ENCODE data around the gene CPN2.

The CPN2 gene

DNA sequence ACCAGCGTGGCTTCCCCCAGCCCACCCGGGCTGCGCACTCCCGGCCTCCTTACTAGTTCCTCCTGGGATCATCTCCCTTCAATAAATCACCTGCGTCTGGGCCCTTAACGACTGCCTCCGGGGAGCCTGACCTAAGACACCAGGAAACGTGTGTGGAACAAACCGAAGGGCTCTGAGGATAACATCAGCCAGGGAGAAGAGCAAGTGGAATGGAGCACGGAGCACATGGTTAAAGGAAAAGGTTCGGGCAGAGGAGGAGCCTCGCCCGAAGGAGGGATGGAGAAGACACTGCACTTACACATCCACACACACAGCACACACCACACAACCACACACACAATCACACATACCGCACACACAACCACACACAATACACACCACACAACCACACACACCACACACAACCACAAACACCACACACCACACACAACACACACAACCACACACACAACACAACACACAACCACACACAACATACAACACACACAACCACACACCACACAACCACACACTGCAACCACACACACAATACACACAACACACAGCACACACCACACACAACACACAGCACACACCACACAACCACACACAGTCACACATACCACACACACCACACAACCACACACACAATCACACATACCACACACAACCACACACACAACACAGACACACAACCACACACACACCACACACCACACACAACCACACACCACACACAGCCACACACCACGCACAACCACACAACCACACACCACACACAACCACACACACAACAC, 24.7 kb downstream of the CPN2 start:
- no peak for DNase-seq

DNA sequence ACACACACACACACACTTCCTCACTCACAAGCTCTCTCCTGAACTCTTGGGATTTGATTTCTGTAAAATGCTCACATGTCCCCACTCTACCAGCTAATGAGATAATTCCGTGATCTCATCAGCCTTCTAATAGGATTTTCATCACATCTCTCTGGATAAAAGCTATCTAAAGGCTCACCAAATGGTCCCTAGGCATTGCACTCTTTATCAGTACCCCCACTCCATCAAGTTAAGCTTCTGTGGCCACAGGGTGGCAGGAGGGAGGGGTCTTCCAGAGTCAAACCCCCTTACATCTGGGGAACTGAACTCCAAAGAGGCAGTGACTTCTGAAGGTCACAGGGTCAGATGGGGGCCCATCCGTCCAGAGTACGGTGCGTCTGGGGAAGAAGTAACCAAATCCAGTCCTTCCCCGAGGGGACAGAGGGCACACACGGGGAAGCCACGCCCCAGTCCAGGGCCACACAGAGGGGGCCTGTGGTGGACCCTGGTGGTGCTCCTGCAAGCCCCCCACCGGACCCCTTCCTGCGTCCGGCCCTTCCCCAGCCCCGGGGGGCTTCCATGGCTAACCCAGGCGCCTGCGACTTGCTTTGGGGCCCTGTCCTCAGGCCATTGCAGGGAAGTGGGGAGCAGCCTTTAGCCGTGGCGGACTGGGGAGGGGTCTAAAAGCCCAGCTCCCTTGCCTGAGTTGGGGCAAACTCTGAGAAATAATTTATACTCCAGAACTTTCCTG, 25.5 kb downstream of the CPN2 start:
- no peak for DNase-seq

DNA sequence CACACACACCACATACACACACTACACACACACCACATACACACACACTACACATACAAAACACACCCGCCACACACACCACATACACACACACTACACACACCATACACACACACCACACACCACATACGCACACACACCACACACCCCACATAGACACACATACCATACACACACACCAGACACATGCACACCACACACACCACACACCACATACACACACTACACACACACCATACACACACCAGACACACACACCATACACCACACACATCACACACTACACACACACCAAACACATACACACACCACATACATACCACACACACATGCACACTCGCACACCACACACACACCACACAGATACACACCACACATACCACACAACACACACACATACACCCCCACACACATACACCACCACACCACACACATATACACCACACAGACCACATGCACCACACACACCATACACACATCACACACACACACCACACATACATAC, 26.3 kb downstream of the CPN2 start:
- no peak for DNase-seq

DNA sequence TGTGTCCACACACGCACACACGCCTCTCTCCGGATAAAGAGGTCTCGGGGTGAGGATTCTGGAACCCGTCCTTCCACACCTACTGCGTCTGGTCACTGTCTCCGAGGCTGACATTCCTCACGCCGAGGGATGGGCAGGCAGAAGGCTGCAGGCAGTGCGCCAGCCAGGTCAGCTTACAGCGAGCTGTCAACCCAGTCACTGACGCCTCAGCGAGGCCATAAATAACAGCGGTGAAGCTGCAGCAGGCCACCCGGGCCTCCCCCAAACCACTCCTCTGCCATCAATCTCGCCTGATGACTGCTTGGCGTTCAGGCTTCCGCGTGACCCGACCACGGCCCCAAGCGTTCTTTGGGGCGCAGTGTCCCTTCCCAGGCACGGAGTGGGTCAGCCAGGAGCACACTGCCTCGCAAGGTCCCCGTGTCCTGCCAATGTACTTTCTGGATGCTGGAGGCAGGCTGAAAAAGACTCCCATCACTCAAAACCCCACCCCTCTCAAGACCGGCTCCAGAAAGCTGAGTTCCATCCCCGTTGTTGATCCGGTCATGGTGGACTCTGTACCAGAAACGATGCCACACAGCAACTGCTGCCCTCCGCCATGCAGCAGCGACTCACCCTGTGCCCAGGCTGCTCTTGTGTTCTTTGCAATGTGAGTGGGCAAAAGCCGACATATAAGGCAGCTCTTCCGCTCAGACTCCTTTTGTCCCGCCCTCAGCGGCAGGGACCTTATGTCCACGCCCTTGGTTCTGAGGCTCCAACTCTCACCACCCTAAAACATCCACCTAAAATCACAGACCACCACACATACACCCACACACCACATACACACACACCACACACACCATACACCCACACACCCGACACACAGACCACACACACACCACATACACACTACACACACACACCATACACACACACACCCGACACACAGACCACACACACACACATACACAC, 27.1 kb downstream of the CPN2 start:
- DNase-seq = peak; percentile 75

DNA sequence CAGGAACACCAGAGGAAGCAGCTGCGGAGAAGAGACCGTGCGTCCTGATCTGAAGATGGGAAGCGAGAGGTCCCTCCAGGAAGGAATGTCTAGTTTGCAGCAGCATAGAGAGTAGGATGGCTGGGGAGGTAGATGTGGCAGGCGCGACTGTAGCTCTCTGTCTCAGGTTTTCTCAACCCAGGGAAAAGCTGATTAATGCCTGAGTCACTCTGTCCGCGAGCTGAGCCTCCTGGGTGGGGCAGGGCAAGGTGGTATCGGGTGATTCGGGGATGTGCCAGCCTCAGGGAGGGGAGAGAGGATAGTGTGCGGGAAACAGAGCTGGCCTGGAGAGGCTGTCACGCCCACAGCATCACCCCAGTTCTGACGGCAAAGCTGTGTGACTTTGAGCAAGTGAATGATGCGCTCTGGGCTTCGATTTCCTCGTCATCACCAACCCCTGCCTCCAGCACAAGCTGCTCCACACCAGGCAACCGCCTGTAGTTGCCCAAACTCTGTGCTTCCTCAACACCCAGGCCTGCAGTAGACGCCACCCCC, 28.4 kb downstream of the CPN2 start:
- DNase-seq = no peak

DNA sequence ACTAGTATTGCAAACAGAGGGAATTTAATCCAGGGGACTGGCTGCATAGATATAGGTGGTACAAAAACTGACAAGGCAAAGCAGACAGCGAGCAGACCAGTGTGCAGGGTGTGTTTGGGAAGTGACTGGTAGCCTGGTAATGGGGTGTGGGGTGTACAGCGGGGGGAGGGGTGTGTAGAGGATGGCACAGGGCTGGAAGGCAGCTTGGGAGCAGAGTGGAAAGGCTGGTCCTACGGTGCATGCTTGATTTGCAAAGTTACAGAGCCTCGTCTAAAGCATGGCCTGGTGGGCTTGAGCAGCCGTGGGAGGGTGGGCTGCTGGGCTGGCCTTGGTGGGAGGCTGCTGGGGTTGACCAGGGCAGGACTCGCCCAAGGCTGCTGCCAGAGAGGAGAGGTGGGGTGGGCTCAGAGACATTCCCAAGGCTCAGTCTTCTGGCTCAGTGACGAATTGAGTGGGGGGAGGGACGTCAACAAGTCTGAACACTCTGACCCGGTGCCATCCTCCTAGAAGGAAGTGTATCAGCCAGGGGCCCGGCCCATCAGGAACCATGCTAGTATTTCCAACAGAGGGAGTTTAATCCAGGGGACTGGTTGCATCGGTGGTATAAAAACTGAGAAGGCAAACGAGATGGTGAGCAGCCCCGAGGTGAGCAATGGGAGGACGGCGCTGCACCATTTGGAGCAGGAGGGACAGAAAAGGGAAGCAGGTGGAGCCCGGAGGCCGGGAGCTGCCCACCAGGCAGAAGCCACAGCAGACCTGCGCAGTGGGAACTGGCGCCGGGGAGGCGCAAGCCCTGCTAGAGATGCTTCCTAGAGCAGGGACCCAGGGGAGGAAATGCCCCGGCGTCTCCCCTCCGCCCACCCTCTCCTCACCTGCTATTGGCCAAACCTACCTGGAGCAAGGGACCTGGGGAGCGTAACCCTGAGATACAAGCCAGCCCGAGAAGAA, 29.2 kb downstream of the CPN2 start:
- no peak for DNase-seq

DNA sequence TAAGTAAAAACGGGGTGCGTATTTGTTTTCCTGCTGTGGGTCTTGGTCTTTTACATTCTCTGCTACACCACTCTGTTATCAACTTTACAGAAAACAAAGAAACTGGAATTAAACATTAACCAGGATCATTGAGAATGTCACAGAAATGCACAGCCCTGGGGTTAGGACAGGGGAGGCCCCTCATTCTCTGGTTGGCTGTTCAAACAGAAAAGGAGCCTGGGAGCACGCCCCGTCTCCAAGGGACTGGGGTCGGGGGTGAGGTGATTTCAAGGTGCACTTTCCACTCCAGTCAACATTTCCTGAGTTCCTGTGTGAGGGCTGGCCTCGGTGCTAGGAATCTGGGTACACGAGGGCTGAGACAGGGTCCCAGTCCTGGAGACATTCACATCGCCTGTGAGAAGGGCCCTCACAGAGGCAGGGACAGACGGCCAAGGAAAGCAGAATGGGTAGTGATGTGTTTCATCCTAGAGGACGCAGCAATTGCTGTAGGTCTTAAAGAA, 30.3 kb downstream of the CPN2 start:
- DNase-seq = no peak

DNA sequence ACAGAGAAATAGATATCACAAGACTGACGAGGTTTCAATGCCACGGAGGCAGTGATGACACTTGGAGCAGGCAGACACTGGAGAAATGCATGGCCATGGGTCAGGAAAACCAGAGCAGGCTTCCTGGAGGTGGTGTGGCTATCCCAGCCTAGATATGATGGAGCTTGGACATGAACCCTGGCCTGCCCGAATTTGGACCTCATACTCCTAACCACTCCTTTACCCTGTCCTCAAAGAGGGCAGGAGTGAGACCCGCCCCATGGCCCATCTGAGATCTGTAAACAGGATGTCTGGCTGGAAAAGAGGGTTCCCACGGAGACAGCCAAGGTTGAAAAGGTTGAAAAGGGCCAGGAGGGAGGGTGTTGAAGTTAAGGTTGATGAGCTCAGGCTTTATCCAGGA, 31.0 kb downstream of the CPN2 start:
- no peak for DNase-seq

DNA sequence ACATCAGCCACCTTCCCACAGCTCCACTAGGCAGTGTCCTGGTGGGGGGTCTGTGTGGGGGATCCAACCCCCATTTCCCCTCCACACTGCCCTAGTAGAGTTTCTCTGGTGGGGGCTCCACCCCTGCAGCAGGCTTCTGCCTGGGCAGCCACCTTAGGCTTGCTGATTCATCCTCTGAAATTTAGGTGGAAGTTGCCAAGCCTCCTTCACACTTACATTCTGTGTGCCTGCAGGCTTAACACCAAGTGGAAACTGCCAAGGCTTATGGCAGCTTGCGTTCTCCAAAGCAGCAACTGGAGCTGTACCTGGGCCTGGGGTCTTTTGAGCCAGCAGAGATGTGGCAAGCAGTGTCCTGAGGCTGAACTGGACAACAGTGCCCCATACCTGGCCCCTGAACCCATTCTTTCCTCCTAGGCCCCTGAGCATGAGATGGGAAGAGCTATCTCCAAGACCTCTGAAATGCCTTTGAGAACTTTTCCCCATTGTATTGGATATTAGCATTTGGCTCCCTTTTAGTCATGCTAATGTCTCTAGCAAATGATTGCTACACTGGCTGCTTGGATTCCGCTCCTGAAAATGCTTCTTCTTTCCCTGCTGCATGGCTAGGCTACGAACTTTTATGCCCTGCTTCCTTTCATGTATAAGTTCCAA, 32.5 kb downstream of the CPN2 start:
- no peak for DNase-seq

DNA sequence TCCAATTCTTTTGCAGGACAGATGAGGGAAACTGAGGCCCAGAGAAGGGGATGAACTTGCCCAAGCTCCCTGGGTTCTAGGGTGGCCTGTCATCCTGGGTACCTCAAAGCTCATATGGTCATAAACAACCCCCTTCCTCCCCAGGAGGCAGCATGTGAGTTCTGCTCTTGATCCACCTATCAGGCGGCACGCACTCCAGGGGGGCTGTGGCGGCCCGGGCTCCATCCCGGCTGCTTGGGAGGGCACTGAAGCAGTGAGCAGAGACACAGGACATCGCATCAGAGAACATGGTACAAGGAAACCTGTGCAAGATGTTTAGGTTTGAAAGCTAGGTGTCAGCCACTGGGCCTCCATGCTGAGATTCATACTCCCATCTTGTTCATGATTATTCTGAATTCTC, 34.2 kb downstream of the CPN2 start:
- no peak for DNase-seq

DNA sequence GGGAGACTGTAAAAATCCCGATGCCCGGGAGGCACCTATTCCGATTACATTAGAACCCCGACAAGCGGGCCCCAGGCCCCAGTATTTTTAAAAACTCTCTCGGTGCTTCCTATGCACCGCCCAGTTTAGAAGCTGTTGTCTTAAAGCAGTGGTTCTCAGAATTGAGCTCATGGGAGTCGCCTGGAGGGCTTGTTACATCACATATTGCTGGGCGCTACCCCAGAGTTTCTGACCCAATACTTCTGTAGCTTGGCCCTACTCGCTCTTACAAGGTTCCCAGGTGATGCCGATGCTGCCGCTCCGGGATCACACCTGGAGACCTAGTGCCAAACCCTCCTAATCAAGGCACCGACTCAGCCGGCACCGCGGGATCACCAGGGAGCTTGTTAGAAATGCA, 35.2 kb downstream of the CPN2 start:
- no peak for DNase-seq

DNA sequence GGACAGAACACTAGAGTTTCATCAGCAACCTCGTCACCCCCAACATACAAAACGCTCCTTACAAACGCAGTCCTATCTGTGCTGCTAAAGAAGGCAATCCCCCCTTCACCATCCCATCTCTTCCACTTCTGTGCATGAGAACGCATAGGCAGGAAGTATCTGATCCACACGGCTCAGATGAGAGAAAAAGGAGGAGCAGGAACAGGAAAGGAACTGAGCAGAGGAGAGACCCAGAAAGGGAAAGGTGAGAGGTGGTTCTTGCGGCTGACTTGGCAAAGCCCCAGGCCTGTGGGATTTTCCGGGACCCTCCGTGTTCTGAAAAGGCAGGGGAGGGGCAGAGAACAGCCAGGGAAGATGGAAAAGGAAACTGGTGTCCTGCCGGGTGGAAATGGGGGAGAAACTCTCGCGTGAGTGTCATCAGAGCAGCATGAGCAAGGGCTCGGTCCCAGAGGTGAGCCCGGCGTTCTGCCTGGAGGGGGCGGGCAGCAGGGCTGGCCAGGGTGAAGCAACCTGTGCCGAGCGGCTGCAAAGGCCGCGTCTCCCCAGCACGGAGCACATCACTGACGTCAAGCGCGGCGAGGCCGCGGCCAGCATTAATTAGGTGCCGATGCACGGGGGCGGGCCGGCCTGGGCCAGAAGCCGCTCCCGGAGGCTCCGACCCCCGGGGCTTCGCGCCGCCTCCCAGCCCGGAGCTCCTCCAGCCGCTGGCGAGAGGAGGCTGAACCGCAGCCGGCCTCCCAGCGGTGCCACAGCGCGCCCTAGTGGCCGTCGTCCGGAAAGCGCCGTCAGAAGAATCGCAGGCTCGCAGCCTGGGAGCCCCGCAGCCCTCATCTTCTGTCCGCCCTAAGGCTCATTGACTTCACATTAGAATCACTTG, 35.8 kb downstream of the CPN2 start:
- peak; percentile 94 for DNase-seq

DNA sequence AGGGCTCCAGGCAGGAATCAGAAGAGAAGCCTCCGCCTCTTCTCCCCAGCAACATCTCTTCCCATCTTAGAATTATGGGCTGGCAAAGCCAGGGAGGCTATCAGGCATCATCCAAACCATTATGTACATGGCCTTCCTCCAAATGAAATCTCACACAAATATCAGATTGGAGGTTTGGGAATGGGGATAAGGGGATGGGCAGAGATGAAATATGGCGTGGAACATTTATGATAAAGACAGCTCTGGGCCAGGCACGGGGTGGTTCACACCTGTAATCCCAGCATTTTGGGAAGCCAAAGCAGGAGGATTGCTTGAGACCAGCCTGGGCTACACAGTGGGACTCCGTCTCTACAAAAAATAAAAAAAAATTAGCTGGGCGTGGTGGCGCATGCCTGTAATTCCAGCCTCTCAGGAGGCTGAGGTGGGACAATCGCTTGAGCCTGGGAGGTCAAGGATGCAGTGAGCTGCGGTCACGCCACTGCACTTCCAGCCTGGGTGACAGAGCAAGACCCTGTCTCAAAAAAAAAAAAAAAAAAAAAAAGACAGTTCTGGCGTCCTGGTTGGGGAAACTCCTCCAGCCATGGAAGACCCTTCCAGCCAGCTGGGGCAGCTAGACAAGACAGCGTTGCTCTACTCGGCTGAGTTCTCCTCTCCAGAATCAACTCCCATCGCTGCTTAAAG, 36.6 kb downstream of the CPN2 start:
- no peak for DNase-seq

DNA sequence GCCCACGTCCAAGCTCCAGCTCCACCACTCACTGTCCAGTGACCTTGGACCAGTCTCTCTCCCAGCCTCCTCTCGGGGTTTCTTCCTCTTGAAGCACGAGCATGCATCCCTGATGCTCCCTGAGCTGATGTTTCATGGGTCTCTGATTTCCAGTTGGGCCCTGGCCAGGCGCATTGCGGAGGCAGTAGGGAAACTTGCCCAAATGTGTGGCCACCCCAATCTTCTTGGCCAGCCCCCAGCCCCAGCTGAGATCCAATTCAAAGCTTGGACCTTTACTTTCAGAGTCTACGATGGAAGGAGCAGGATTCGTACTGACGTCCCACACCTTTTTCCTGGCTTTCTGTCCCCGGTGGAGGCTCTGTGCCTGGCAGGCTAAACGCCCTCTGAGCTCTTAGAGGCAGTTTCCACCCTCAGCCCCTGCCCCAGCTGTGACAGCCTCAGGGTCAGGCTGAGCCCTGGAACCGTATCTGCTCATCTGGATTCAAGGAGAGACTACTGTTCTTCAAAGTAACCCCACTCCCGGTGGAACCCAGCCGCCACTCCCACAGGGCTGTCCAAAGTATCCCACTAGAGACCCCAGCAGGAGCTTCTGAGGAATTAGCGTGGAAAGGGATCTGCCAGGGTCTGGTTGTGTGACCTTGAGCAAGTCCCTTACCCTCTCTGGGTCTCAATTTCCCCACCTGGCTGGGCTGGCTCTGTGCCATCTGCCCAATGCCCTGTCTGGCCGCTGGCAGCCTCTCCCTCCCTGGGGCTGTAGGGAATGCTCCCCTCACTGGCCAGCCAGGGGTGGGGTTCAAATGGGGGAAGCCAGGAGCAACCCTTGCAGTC, 37.4 kb downstream of the CPN2 start:
- DNase-seq = peak; percentile 59

DNA sequence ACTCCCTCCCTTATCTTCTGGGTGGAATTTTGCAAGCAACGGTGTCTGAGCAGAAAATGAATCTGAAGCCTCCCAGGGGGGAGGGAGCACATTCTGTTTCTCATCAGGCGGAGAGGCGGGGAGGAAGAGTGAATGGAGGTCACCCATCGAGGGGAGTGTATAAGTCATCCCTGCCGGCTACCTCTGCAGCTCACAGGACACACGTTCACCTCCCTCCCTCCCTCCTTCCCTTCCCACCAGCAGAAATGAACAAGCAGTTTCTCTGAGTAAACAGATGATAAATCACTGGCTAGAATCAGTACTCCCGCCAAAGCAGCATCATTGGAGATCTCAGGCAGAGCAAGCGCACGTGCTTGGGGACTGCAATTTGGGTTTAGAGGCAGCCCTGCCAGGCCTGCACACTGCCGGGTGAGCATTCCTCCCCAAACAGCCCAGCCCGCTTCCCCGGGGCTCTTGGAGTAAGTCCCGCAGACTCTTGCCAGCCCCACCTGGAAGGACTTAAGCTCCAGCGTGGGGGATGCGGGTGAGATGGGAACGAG, 38.3 kb downstream of the CPN2 start:
- peak; percentile 54 for DNase-seq

DNA sequence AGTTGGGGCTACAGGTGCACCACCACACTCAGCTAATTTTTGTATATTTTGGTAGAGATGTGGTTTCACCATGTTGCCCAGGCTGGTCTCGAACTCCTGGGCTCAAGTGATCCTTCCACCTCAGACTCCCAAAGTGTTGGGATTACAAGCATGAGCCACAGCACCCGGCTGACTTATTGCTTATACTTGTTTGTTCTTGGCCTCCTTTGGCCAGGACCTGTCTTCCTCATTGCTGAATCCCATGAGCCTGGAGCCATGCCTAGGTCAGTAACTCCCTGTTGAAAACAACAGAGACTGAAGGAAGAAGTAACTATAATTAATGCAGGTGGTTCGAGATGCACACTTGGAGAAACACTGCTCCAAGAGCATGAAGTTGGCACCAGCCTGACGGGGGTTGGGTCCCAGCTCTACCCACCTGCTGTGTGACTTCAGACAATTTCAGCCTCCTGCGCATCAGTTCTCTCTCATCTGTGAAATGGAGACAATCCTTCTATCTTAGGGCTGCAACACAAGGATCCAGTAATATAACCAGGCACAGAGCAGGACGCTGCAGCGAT, 38.9 kb downstream of the CPN2 start:
- DNase-seq = peak; percentile 38

DNA sequence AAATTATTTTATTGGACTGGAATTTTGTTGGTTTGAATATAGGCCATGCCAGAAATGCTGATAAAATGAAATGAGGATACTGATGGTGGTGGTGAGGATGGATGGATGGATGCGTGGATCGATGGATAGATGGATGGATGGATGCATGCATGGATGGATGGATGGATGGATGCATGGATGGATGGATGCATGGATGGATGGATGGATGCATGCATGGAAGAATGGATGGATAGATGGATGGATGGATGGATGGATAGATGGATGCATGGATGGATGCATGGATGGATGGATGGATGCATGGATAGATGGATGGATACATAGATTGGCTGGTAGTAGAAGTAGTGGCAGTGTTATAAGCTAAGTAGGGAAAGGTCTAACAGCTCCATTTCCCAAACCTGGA, 40.1 kb downstream of the CPN2 start:
- DNase-seq = no peak

Data from activated effector memory CD4-positive, alpha-beta T cell treated with anti-CD3 and anti-CD28 coated beads, Interleukin-2, amount 50 U/mL, for 16 hours (primary cell).